Measurements from ENCODE around the gene PCDH10.

Gene PCDH10

DNA sequence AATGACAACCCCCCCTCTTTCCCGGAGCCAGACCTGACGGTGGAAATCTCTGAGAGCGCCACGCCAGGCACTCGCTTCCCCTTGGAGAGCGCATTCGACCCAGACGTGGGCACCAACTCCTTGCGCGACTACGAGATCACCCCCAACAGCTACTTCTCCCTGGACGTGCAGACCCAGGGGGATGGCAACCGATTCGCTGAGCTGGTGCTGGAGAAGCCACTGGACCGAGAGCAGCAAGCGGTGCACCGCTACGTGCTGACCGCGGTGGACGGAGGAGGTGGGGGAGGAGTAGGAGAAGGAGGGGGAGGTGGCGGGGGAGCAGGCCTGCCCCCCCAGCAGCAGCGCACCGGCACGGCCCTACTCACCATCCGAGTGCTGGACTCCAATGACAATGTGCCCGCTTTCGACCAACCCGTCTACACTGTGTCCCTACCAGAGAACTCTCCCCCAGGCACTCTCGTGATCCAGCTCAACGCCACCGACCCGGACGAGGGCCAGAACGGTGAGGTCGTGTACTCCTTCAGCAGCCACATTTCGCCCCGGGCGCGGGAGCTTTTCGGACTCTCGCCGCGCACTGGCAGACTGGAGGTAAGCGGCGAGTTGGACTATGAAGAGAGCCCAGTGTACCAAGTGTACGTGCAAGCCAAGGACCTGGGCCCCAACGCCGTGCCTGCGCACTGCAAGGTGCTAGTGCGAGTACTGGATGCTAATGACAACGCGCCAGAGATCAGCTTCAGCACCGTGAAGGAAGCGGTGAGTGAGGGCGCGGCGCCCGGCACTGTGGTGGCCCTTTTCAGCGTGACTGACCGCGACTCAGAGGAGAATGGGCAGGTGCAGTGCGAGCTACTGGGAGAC is 1.6 kb downstream of the PCDH10 start:
- Histone ChIP-seq H3K9me3 (ENCODE audit: control insufficient read depth, insufficient read depth, low read length) (peaks cover 15% of the 10 kb centered on the region; the same call in 1 of the 2 replicates), H3K9me2 (replicated peaks; ENCODE audit: control insufficient read depth, low read length) (no peaks in the 10 kb centered on the region), H3K36me3 (ENCODE audit: control insufficient read depth, low read length) (no peaks in the 10 kb centered on the region), H3K79me2 (ENCODE audit: control insufficient read depth, low read length) (no peaks in the 10 kb centered on the region), H4K20me1 (ENCODE audit: control insufficient read depth, insufficient read depth, low read depth, low read length) (no peaks in the 10 kb centered on the region), H3F3A (ENCODE audit: control insufficient read depth, insufficient read depth) (no peaks in the 10 kb centered on the region), H3K4me3 (ENCODE audit: low read length) (no peak overlapping the region), H3K27ac (ENCODE audit: low read depth, low read length) (no peak overlapping the region), H3K4me1 (ENCODE audit: control insufficient read depth, low read length) (no peaks in the 10 kb centered on the region), H3K27me3 (ENCODE audit: control insufficient read depth, low read length) (no peaks in the 10 kb centered on the region), H3K4me2 (ENCODE audit: low read length) (no peak overlapping the region)
- TF ChIP-seq, protein P1, sequence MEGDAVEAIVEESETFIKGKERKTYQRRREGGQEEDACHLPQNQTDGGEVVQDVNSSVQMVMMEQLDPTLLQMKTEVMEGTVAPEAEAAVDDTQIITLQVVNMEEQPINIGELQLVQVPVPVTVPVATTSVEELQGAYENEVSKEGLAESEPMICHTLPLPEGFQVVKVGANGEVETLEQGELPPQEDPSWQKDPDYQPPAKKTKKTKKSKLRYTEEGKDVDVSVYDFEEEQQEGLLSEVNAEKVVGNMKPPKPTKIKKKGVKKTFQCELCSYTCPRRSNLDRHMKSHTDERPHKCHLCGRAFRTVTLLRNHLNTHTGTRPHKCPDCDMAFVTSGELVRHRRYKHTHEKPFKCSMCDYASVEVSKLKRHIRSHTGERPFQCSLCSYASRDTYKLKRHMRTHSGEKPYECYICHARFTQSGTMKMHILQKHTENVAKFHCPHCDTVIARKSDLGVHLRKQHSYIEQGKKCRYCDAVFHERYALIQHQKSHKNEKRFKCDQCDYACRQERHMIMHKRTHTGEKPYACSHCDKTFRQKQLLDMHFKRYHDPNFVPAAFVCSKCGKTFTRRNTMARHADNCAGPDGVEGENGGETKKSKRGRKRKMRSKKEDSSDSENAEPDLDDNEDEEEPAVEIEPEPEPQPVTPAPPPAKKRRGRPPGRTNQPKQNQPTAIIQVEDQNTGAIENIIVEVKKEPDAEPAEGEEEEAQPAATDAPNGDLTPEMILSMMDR (IDR thresholded peaks at IDR 0.05; ENCODE audit: low read depth, low read length, poor library complexity, severe bottlenecking): no peak
- TF ChIP-seq EZH2phosphoT487 (IDR thresholded peaks at IDR 0.05; ENCODE audit: borderline replicate concordance, low read length): no peak

DNA sequence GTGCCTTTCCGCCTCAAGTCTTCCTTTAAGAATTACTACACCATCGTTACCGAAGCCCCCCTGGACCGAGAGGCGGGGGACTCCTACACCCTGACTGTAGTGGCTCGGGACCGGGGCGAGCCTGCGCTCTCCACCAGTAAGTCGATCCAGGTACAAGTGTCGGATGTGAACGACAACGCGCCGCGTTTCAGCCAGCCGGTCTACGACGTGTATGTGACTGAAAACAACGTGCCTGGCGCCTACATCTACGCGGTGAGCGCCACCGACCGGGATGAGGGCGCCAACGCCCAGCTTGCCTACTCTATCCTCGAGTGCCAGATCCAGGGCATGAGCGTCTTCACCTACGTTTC is 2.2 kb downstream of the PCDH10 start:
- no peak for TF ChIP-seq EZH2phosphoT487 (IDR thresholded peaks at IDR 0.05; ENCODE audit: borderline replicate concordance, low read length)
- TF ChIP-seq, protein P1 (IDR thresholded peaks at IDR 0.05; ENCODE audit: low read depth, low read length, poor library complexity, severe bottlenecking): no peak
- no peaks in the 10 kb centered on the region for H3K9me2 ChIP-seq (replicated peaks; ENCODE audit: control insufficient read depth, low read length)
- H3K79me2 ChIP-seq (ENCODE audit: control insufficient read depth, low read length): no peaks in the 10 kb centered on the region
- H4K20me1 ChIP-seq (ENCODE audit: control insufficient read depth, insufficient read depth, low read depth, low read length): no peaks in the 10 kb centered on the region
- no peak overlapping the region for H3K4me3 ChIP-seq (ENCODE audit: low read length)
- H3F3A ChIP-seq (ENCODE audit: control insufficient read depth, insufficient read depth): no peaks in the 10 kb centered on the region
- H3K27ac ChIP-seq (ENCODE audit: low read depth, low read length): no peak overlapping the region
- no peak overlapping the region for H3K4me2 ChIP-seq (ENCODE audit: low read length)
- H3K36me3 ChIP-seq (ENCODE audit: control insufficient read depth, low read length): no peaks in the 10 kb centered on the region
- peaks cover 15% of the 10 kb centered on the region; the same call in 1 of the 2 replicates for H3K9me3 ChIP-seq (ENCODE audit: control insufficient read depth, insufficient read depth, low read length)
- no peaks in the 10 kb centered on the region for H3K27me3 ChIP-seq (ENCODE audit: control insufficient read depth, low read length)
- H3K4me1 ChIP-seq (ENCODE audit: control insufficient read depth, low read length): no peaks in the 10 kb centered on the region

DNA sequence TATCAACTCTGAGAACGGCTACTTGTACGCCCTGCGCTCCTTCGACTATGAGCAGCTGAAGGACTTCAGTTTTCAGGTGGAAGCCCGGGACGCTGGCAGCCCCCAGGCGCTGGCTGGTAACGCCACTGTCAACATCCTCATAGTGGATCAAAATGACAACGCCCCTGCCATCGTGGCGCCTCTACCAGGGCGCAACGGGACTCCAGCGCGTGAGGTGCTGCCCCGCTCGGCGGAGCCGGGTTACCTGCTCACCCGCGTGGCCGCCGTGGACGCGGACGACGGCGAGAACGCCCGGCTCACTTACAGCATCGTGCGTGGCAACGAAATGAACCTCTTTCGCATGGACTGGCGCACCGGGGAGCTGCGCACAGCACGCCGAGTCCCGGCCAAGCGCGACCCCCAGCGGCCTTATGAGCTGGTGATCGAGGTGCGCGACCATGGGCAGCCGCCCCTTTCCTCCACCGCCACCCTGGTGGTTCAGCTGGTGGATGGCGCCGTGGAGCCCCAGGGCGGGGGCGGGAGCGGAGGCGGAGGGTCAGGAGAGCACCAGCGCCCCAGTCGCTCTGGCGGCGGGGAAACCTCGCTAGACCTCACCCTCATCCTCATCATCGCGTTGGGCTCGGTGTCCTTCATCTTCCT is 2.7 kb downstream of the PCDH10 start:
- Histone ChIP-seq H3K9me2 (replicated peaks; ENCODE audit: control insufficient read depth, low read length) (no peaks in the 10 kb centered on the region), H4K20me1 (ENCODE audit: control insufficient read depth, insufficient read depth, low read depth, low read length) (no peaks in the 10 kb centered on the region), H3K4me2 (ENCODE audit: low read length) (no peak overlapping the region), H3K27me3 (ENCODE audit: control insufficient read depth, low read length) (no peaks in the 10 kb centered on the region), H3K4me1 (ENCODE audit: control insufficient read depth, low read length) (no peaks in the 10 kb centered on the region), H3K36me3 (ENCODE audit: control insufficient read depth, low read length) (no peaks in the 10 kb centered on the region), H3K79me2 (ENCODE audit: control insufficient read depth, low read length) (no peaks in the 10 kb centered on the region), H3K27ac (ENCODE audit: low read depth, low read length) (no peak overlapping the region), H3F3A (ENCODE audit: control insufficient read depth, insufficient read depth) (no peaks in the 10 kb centered on the region), H3K4me3 (ENCODE audit: low read length) (no peak overlapping the region), H3K9me3 (ENCODE audit: control insufficient read depth, insufficient read depth, low read length) (peaks cover 15% of the 10 kb centered on the region; the same call in 1 of the 2 replicates)
- TF ChIP-seq, protein P1 (IDR thresholded peaks at IDR 0.05; ENCODE audit: low read depth, low read length, poor library complexity, severe bottlenecking): no peak
- no peak for TF ChIP-seq EZH2phosphoT487 (IDR thresholded peaks at IDR 0.05; ENCODE audit: borderline replicate concordance, low read length)
